H1 (cell line): ENCODE results near the gene KCNC3. TPM values are rescaled to one million over a fixed set of nuclear protein-coding genes. Genes with fewer than 3 reads are reported as not detected.

Experiments used
- CTCF ChIA-PET: fragments of 300-600 bp; sonication (Branson Sonifier 250); formaldehyde crosslinking; loops from one replicate; lab custom pipeline; 2021; ENCODE audit not compliant: partially characterized antibody; lab: Charles Lee
- POLR2A ChIA-PET: fragments of 300-600 bp; sonication (Branson Sonifier 250); formaldehyde crosslinking; loops from one replicate; lab custom pipeline; 2021; ENCODE audit warnings: inconsistent platforms; ENCODE audit not compliant: partially characterized antibody; lab: Charles Lee
- DNase-seq, 2 experiments: peaks; one replicate each; pipeline versions ENCODE4 v3.0.0 to v3.0.0-alpha.2; 2010 to 2022; ENCODE audit warnings: low spot score in 2 of 2, low read depth in 1 of 2, mixed read lengths in 1 of 2
- FAIRE-seq: peaks from 2 replicates; lab custom pipeline; 2011; peaks lifted over from hg19 to GRCh38; lab: Jason Lieb, UNC
- H2AFZ ChIP-seq: 2 replicates; pipeline ENCODE4 v1.8.1; 2012; ENCODE audit warnings: low read length, inconsistent platforms
- H2AK5ac ChIP-seq: 2 replicates; pipeline ENCODE4 v1.6.1; 2013; ENCODE audit warnings: low read depth, low read length
- H2BK120ac ChIP-seq: replicated peaks from 2 replicates; pipeline ENCODE3; 2013; ENCODE audit warnings: low read depth, low read length, inconsistent platforms
- H2BK12ac ChIP-seq: 2 replicates; pipeline ENCODE4 v1.6.1; 2013; ENCODE audit warnings: low read depth, low read length
- H2BK15ac ChIP-seq: 2 replicates; pipeline ENCODE4 v1.6.1; 2013; ENCODE audit warnings: low read length
- H2BK20ac ChIP-seq: 2 replicates; pipeline ENCODE4 v1.6.1; 2013; ENCODE audit warnings: low read length
- H2BK5ac ChIP-seq: 2 replicates; pipeline ENCODE4 v1.6.1; 2013; ENCODE audit warnings: low read depth, low read length
- H3K14ac ChIP-seq: 2 replicates; pipeline ENCODE4 v1.6.1; 2013; ENCODE audit warnings: inconsistent platforms; ENCODE audit not compliant: insufficient read length
- H3K18ac ChIP-seq: 2 replicates; pipeline ENCODE4 v1.6.1; 2013; ENCODE audit warnings: low read length; ENCODE audit errors: extremely low read depth
- H3K23ac ChIP-seq: 2 replicates; pipeline ENCODE4 v1.6.1; 2013; ENCODE audit warnings: inconsistent platforms; ENCODE audit not compliant: insufficient read length
- H3K23me2 ChIP-seq: 2 replicates; pipeline ENCODE4 v1.6.1; 2013; ENCODE audit warnings: low read depth, low read length
- H3K27ac ChIP-seq: 2 replicates; pipeline ENCODE4 v1.6.1; 2011; ENCODE audit warnings: low read depth, low read length, inconsistent platforms
- H3K27me3 ChIP-seq, 4 experiments: replicated peaks in 1 of 4; 1 replicate in 1 of 4; 2 replicates in 3 of 4; pipeline versions ENCODE4 v1.6.1 to v1.8.1; 2011 to 2013; ENCODE audit warnings: low read length in 3 of 4, mild to moderate bottlenecking in 3 of 4, inconsistent platforms in 2 of 4, mixed read lengths in 2 of 4, moderate library complexity in 1 of 4; ENCODE audit not compliant: control insufficient read depth in 3 of 4, insufficient read depth in 3 of 4; ENCODE audit errors: extremely low read depth in 1 of 4
- H3K36me3 ChIP-seq, 4 experiments: 2 replicates each; pipeline versions ENCODE4 v1.6.1 to v1.8.1; 2011 to 2013; ENCODE audit warnings: mild to moderate bottlenecking in 4 of 4, low read length in 3 of 4, moderate library complexity in 2 of 4, control low read depth in 1 of 4, inconsistent platforms in 1 of 4; ENCODE audit not compliant: insufficient read depth in 4 of 4, control insufficient read depth in 2 of 4
- H3K4ac ChIP-seq: replicated peaks from 2 replicates; pipeline ENCODE3; 2013; ENCODE audit warnings: low read length, low read depth, mixed read lengths, inconsistent platforms; ENCODE audit not compliant: insufficient read length
- H3K4me1 ChIP-seq, 4 experiments: replicated peaks in 1 of 4; 1 replicate in 1 of 4; 2 replicates in 3 of 4; pipeline versions ENCODE4 v1.6.1 to v1.8.1; 2011 to 2013; ENCODE audit warnings: low read length in 3 of 4, inconsistent platforms in 2 of 4, mixed read lengths in 1 of 4; ENCODE audit not compliant: insufficient read depth in 4 of 4, control insufficient read depth in 3 of 4
- H3K4me2 ChIP-seq, 2 experiments: 2 replicates each; pipeline versions ENCODE4 v1.6.1 to v1.8.1; 2011 to 2013; ENCODE audit warnings: low read depth in 2 of 2, low read length in 2 of 2, control low read depth in 1 of 2, inconsistent platforms in 1 of 2, mild to moderate bottlenecking in 1 of 2; ENCODE audit not compliant: insufficient read depth in 1 of 2
- H3K4me3 ChIP-seq, 4 experiments: fragments of 200-600, 300-600 bp in 1 of 4; sonication (generic), shearing (Covaris generic), sonication (Bioruptor Twin) in 1 of 4; 2 replicates each; pipeline versions ENCODE4 v1.5.1 to v1.8.1; 2011 to 2016; ENCODE audit warnings: low read length in 4 of 4, low read depth in 3 of 4, control low read depth in 2 of 4, inconsistent platforms in 2 of 4, mild to moderate bottlenecking in 2 of 4, mixed read lengths in 1 of 4, moderate library complexity in 1 of 4; ENCODE audit not compliant: insufficient read depth in 2 of 4; ENCODE audit errors: extremely low read depth in 1 of 4
- H3K56ac ChIP-seq: replicated peaks from 2 replicates; pipeline ENCODE3; 2013; ENCODE audit warnings: low read depth, mild to moderate bottlenecking, mixed read lengths, low read length, inconsistent platforms; ENCODE audit not compliant: insufficient read length
- H3K79me1 ChIP-seq: 2 replicates; pipeline ENCODE4 v1.6.1; 2013; ENCODE audit warnings: low read depth, low read length, control low read depth
- H3K79me2 ChIP-seq, 2 experiments: 2 replicates each; pipeline versions ENCODE4 v1.6.1 to v1.8.1; 2012 to 2013; ENCODE audit warnings: low read length in 2 of 2, mild to moderate bottlenecking in 2 of 2, inconsistent platforms in 1 of 2; ENCODE audit not compliant: insufficient read depth in 2 of 2, control insufficient read depth in 1 of 2
- H3K9ac ChIP-seq, 4 experiments: replicated peaks in 1 of 4; 1 replicate in 1 of 4; 2 replicates in 3 of 4; pipeline versions ENCODE4 v1.6.1 to v1.8.1; 2011 to 2013; ENCODE audit warnings: low read depth in 3 of 4, low read length in 3 of 4, control low read depth in 2 of 4, mild to moderate bottlenecking in 2 of 4, moderate library complexity in 2 of 4, inconsistent platforms in 1 of 4; ENCODE audit errors: extremely low read depth in 1 of 4
- H3K9me3 ChIP-seq, 2 experiments: 2 replicates each; pipeline versions ENCODE4 v1.6.1 to v1.8.1; 2012 to 2013; ENCODE audit warnings: mild to moderate bottlenecking in 2 of 2, moderate library complexity in 2 of 2, control low read depth in 1 of 2, inconsistent platforms in 1 of 2, low read depth in 1 of 2, low read length in 1 of 2, mixed read lengths in 1 of 2; ENCODE audit not compliant: insufficient read depth in 2 of 2
- H4K20me1 ChIP-seq, 2 experiments: replicated peaks in 1 of 2; 2 replicates each; pipeline versions ENCODE3 to v1.8.1; 2011 to 2013; ENCODE audit warnings: inconsistent platforms in 2 of 2, low read length in 2 of 2, mild to moderate bottlenecking in 1 of 2; ENCODE audit not compliant: insufficient read depth in 2 of 2, control insufficient read depth in 1 of 2
- H4K5ac ChIP-seq: 2 replicates; pipeline ENCODE4 v1.6.1; 2013; ENCODE audit warnings: low read length, low read depth, mixed read lengths, inconsistent platforms; ENCODE audit not compliant: insufficient read length
- H4K8ac ChIP-seq: 2 replicates; pipeline ENCODE4 v1.8.0; 2013; ENCODE audit warnings: mild to moderate bottlenecking, moderate library complexity, low read length, inconsistent platforms; ENCODE audit not compliant: insufficient read depth; ENCODE audit errors: extremely low read depth
- H4K91ac ChIP-seq: replicated peaks from 2 replicates; pipeline ENCODE3; 2013; ENCODE audit warnings: low read length, mixed read lengths, inconsistent platforms; ENCODE audit not compliant: insufficient read length
- EZH2 ChIP-seq: fragments of 200-600 bp; sonication (generic); IDR thresholded peaks from 2 replicates; pipeline ENCODE4 v1.7.1; 2012; ENCODE audit warnings: low read depth, mild to moderate bottlenecking, moderate library complexity, low read length, inconsistent platforms; ENCODE audit not compliant: severe bottlenecking
- MAX ChIP-seq: IDR thresholded peaks from 2 replicates; pipeline ENCODE4 v1.6.1; 2012; ENCODE audit warnings: inconsistent platforms
- RBBP5 ChIP-seq: IDR thresholded peaks from 2 replicates; pipeline ENCODE4 v1.7.1; 2012; ENCODE audit warnings: low read depth, mild to moderate bottlenecking, inconsistent platforms, low read length, moderate library complexity, borderline replicate concordance
- RNF2 ChIP-seq: fragments of 200-900, 300-1000 bp; sonication (generic); IDR thresholded peaks from 2 replicates; pipeline ENCODE4 v1.7.1; 2016; ENCODE audit warnings: borderline replicate concordance, low read depth, mild to moderate bottlenecking, antibody characterized with exemption, low read length; ENCODE audit not compliant: poor library complexity, severe bottlenecking; ENCODE audit errors: missing control alignments
- TAF1 ChIP-seq: IDR thresholded peaks from 2 replicates; pipeline ENCODE4 v1.6.1; 2011; ENCODE audit warnings: mild to moderate bottlenecking, low read depth, low read length
- TCF12 ChIP-seq: IDR thresholded peaks from 2 replicates; pipeline ENCODE4 v1.6.1; 2011; ENCODE audit warnings: low read depth, mild to moderate bottlenecking, low read length
- WGBS, 2 experiments: shearing (Covaris generic) in 1 of 2; methylation state at CpG; one replicate each; pipeline versions ENCODE4 v1.1.6 to v1.1.7; 2013 to 2015; ENCODE audit warnings: low lambda C conversion rate in 2 of 2, mixed read lengths in 2 of 2, inconsistent platforms in 1 of 2, low coverage in 1 of 2, missing lambda C conversion rate in 1 of 2; ENCODE audit not compliant: insufficient replicate concordance in 2 of 2, insufficient coverage in 1 of 2, insufficient read length in 1 of 2; ENCODE audit errors: extremely low coverage in 1 of 2, missing lambda C conversion rate in 1 of 2; 5-methylcytosine and 5-hydroxymethylcytosine counted together
- polyA plus RNA-seq, 7 experiments: library from polyadenylated mRNA; depleted of rRNA in 3 of 7; stranded (reverse) in 5 of 7; unstranded in 2 of 7; fragments of >200 nt in 5 of 7; fragments of 200-250 nt in 2 of 7; gene quantifications; 1 replicate in 5 of 7; 2 replicates in 1 of 7; 4 replicates in 1 of 7; pipeline versions ENCODE4 v1.2.1 to v1.2.3, GENCODE V29; 2011 to 2013; ENCODE audit warnings: missing spikeins in 2 of 7, mixed read lengths in 2 of 7
- total RNA-seq: library from RNA; stranded (reverse); fragmentation: NEBNext Ultra II Directional; extraction: Animal tissue kit (Norgen Biotek cat#: 25700); gene quantifications from 2 replicates; pipeline ENCODE4 v1.2.1, GENCODE V29; 2021

Gene KCNC3
- total and polyA plus RNA-seq, 2 of the 8 experiments (the other 6 are each of a cell fraction or from before 2014, with no cell fraction given): 3.9 to 7.2 TPM

- Histone ChIP-seq H2BK15ac (no peak overlapping the region), H4K8ac (no peak overlapping the region), H3K27ac (no peak overlapping the region), H2BK120ac (no peak overlapping the region), H3K23me2 (peaks cover 15% of the 10 kb centered on the region; the same call in 1 of the 2 replicates), H3K14ac (no peak overlapping the region), H4K91ac (no peak overlapping the region), H3K79me2 (peaks cover 0 to 4% of the 10 kb centered on the region in 2 experiments; a peak in 1 of 4 replicates), H3K9me3 (no peaks in the 10 kb centered on the region), H3K4me3 (no peak overlapping the region), H3K36me3 (peaks cover 3 to 10% (median 5%) of the 10 kb centered on the region in 4 experiments; a peak in 5 of 8 replicates), H3K56ac (no peak overlapping the region), H3K79me1 (peaks cover 6% of the 10 kb centered on the region; the same call in 1 of the 2 replicates), H3K23ac (no peak overlapping the region), H4K20me1 (peaks cover 22 to 24% of the 10 kb centered on the region in 2 experiments), H2BK5ac (no peak overlapping the region), H2AFZ (no peak overlapping the region), H3K27me3 (peaks cover 5 to 15% (median 12%) of the 10 kb centered on the region in 4 experiments; a peak in 6 of 7 replicates), H3K9ac (no peak overlapping the region), H2BK12ac (no peak overlapping the region), H3K4ac (no peak overlapping the region), H2BK20ac (no peak overlapping the region), H3K4me2 (no peak overlapping the region), H2AK5ac (no peak overlapping the region), H3K18ac (no peak overlapping the region), H4K5ac (no peak overlapping the region), H3K4me1 (peaks cover 0 to 18% (median 9%) of the 10 kb centered on the region in 4 experiments; a peak in 6 of 7 replicates)
- ChIA-PET POLR2A (interaction anchor here (3.9 kb wide), 1 partner anchor 9 kb away, joined by 46 read pairs; no protein-coding TSS in a partner anchor), CTCF (interaction anchor here (1.2 kb wide), 1 partner anchor 65 kb away, joined by 3 read pairs; no protein-coding TSS in a partner anchor)
- no peak for DNase-seq
- WGBS, 2 experiments: 86% methylated on average over 12 of the region's 12 CpGs; no CpG with 5 or more reads in 1 of the 2 experiments
- TF ChIP-seq RBBP5 (no peak), MAX (no peak), RNF2 (no peak), EZH2 (no peak), TAF1 (no peak), TCF12 (no peak)
- FAIRE-seq: no peak
Measured at GRCh38 chr19:50323782-50324133, 5.4 kb downstream of the KCNC3 start.
